Astrocyte of the spinal cord (primary cell): ENCODE data around the gene LIPH.
A peak's percentile ranks its signal among the peaks of the same experiment; 100 is the strongest.

ENCODE experiments used
- DNase-seq: peaks from one replicate; pipeline ENCODE4 v3.0.0; 2011; ENCODE audit warnings: low read depth, low spot score
- H3K4me3 ChIP-seq: 2 replicates; pipeline ENCODE4 v1.5.1; 2011; ENCODE audit warnings: low read depth, mild to moderate bottlenecking, low read length, moderate library complexity
- CTCF ChIP-seq: IDR thresholded peaks from 2 replicates; pipeline ENCODE4 v1.5.1; 2012; ENCODE audit warnings: low read depth, mild to moderate bottlenecking, low read length, inconsistent platforms
- in situ Hi-C: cut with HindIII; loops from 2 replicates; pipeline ENCODE4 v1.10.0; 2017; ENCODE audit warnings: low sequenced_read_pairs

Gene LIPH

GRCh38 chr3:185503521-185503920 is 48.9 kb downstream of the LIPH start:
- no peak for TF ChIP-seq CTCF
- DNase-seq, result no peak
- in situ Hi-C loops, result no loop called here
- H3K4me3 ChIP-seq, result no peak overlapping the region

- no peak for DNase-seq
- no peak for TF ChIP-seq CTCF
- no peak overlapping the region for H3K4me3 ChIP-seq
- in situ Hi-C loops, result no loop called here
Measured at GRCh38 chr3:185502987-185503386, 49.4 kb downstream of the LIPH start.

GRCh38 chr3:185498503-185499396 is 53.6 kb downstream of the LIPH start, which contains the start of gene TMEM41A:
TMEM41A (minus strand) TSS chr3:185499035; CDS start chr3:185498961, 74 bp downstream.
- peak; percentile 89 for DNase-seq
- no peak for TF ChIP-seq CTCF
- peak within 1 kb of the TSS; percentile 95 for H3K4me3 ChIP-seq
- in situ Hi-C loops, result no loop called here

- DNase-seq, result no peak
- TF ChIP-seq CTCF, result no peak
- no peak overlapping the region for H3K4me3 ChIP-seq
- in situ Hi-C loops, result no loop called here
Measured at GRCh38 chr3:185490241-185490640, 62.1 kb downstream of the LIPH start.

GRCh38 chr3:185489462-185489861 is 62.9 kb downstream of the LIPH start:
- H3K4me3 ChIP-seq, result no peak overlapping the region
- in situ Hi-C loops, result no loop called here
- no peak for DNase-seq
- TF ChIP-seq CTCF, result no peak

- DNase-seq, result no peak
- TF ChIP-seq CTCF, result no peak
- no peak overlapping the region for H3K4me3 ChIP-seq
- in situ Hi-C loops, result no loop called here
Measured at GRCh38 chr3:185488465-185488864, 63.9 kb downstream of the LIPH start.
